ENCODE data around the gene DCDC2B.

Gene DCDC2B

DNA sequence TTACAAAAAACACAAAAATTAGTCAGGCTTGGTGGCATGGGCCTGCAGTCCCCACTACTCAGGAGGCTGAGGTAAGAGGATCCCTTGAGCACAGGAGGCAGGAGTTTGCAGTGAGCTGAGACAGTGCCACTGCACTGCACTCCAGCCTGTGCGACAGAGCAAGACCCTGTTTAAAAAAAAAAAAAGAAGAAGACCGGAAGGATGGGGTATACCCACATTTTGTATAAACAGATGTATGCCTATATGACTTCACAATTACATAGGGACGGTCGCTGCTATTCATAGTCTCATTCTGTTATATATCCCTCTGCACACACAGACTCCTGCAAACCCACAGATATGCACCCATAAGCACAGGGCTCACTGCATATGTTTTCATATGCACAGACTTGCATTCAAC is 54.9 kb downstream of the DCDC2B start:
- no peak for DNase-seq
